GM12875 (cell line): ENCODE results near the gene CDKN1C.

Experiments
- H3K4me3 ChIP-seq: one replicate; pipeline ENCODE4 v1.5.1; 2011; ENCODE audit warnings: low read depth, low read length, control low read depth
- TF ChIP-seq, protein P1 (sequence below): IDR thresholded peaks from 2 replicates; pipeline ENCODE4 v1.5.1; 2011; ENCODE audit warnings: low read depth, mild to moderate bottlenecking, control low read depth, inconsistent platforms, low read length, moderate library complexity, borderline replicate concordance; ENCODE audit not compliant: insufficient read depth

The CDKN1C gene

DNA sequence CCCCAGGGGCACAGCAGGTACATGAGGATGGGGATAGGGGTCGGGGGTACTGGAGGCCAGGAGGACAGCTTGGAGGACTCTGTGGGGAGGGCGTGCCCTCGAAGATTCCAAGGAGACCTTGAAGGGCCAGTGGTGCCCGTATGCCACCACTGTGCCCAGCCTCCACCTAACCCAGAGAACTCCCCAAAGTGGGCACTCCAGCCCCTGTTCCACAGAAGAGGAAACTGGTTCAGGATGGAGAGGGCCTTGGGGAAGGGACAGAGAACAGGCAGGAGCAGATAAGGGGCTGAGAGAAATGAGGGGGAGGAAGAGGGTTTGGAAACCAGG is 45.8 kb upstream of the CDKN1C start:
- TF ChIP-seq, protein P1, sequence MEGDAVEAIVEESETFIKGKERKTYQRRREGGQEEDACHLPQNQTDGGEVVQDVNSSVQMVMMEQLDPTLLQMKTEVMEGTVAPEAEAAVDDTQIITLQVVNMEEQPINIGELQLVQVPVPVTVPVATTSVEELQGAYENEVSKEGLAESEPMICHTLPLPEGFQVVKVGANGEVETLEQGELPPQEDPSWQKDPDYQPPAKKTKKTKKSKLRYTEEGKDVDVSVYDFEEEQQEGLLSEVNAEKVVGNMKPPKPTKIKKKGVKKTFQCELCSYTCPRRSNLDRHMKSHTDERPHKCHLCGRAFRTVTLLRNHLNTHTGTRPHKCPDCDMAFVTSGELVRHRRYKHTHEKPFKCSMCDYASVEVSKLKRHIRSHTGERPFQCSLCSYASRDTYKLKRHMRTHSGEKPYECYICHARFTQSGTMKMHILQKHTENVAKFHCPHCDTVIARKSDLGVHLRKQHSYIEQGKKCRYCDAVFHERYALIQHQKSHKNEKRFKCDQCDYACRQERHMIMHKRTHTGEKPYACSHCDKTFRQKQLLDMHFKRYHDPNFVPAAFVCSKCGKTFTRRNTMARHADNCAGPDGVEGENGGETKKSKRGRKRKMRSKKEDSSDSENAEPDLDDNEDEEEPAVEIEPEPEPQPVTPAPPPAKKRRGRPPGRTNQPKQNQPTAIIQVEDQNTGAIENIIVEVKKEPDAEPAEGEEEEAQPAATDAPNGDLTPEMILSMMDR: no peak
- H3K4me3 ChIP-seq: no peak overlapping the region

DNA sequence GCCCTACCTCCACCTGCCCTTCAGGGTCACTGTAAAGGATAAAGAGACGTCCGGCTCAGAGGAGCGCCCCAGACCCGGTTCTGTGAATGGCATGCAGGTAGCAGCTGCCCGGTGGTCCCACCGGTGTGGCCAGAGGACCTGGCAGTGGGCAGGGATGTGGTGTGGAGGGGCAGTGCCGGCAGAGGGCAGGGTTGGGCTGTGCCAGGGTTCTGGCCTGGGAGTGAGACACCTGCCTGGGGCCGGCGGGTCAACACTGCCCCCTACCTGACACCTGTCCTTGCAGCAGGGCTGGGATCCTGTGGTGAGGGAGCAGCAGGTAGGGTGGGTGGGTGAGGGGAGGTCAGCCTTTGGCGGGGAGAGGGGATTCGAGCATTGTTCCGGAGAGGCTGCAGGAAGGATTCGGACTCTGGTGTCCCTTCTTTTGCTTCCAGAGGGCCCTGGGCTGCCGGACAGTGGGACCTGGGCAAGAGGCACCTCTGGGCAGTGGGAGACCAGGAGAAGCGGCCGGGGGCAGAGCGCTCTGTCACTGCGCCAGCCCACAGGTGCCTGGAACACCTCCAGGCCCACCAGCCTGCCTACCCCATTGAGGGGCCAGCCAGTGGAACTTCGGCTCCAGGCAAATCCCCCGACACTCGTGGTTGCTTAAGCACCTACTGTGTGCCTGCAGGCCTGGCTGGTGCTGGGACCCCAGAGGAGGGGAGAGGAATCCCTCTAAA is 45.3 kb upstream of the CDKN1C start:
- H3K4me3 ChIP-seq: peak overlapping the region; percentile 42
- TF ChIP-seq, protein P1: peak; percentile 82

DNA sequence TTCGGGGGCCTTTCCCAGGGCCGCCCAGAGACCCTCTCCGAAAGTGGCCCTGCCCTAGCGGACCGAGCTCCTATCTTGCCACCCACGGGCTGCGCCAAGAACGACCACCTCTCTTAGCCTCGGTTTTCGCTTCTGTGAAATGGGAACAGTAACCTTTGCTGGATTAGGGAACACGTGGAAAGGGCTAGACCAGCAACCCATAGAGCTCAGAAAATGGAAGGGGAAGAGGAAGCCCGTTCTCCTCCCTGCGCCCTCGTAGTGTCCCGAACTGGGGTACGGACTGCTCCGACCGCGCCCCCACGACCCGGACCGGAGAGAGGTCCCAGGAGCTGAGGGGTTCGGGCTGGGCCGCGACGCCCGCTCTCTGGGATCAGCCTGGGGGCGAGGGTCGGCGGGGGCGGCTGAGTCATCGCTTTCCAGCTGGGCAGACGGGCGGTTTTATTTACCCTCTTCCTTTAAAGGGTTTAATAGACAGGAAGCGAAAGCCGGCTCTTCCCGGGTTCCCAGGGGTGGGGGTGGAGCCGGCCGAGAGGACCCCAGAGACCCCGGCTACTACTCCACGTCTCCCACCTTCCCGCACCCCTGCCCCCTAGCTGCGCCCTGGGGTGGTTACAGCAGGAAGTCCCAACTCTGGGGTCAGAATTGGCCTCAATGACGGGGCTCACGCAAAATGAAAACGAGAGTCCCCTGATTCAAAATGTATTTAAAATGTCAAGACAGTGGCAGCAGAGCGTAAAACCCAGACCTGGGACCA is 44.6 kb upstream of the CDKN1C start:
- peak overlapping the region; percentile 42 for H3K4me3 ChIP-seq
- TF ChIP-seq, protein P1: peak; percentile 64

GRCh38 chr11:2929531-2929949 is 44.0 kb upstream of the CDKN1C start:
- TF ChIP-seq, protein P1: no peak
- peak overlapping the region; percentile 42 for H3K4me3 ChIP-seq

GRCh38 chr11:2928605-2929530 is 43.3 kb upstream of the CDKN1C start, which contains the start of gene PHLDA2:
Gene PHLDA2, minus strand, starts transcription at chr11:2929420. Its CDS starts 56 bp downstream, at chr11:2929364.
- TF ChIP-seq, protein P1: no peak
- peak within 1 kb of the TSS; percentile 42 for H3K4me3 ChIP-seq

GRCh38 chr11:2927851-2928604 is 42.5 kb upstream of the CDKN1C start:
- TF ChIP-seq, protein P1: no peak
- no peak overlapping the region for H3K4me3 ChIP-seq
